GM18907 (cell line): Measurements from ENCODE around the gene MOGAT2.

Experiments used
- ATAC-seq: cut with Tn5 transposase; IDR thresholded peaks from one replicate; pipeline ENCODE4 v1.9.1; 2021; ENCODE audit warnings: mild to moderate bottlenecking, moderate library complexity; ENCODE audit not compliant: unreplicated experiment

The MOGAT2 gene

DNA sequence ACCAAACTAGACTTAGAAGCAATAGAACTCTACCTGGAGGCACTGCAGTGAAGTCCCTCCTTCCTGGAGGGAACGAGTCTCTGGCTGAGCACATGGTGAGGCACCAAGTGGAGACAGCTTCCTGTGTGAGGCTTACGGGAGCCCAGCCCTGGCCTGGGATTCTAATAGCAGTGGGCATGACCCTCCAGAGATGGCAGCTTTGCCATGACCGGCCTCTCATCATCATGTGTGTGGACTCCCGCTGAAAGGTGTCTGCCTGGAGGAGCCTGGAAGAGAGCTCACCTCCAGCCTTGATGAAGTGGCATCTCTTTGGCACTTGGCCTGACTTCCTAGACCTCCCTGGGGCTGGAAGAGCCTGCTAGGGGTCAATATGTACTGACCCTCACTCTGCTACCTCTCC, 58.9 kb downstream of the MOGAT2 start:
- no peak for ATAC-seq

DNA sequence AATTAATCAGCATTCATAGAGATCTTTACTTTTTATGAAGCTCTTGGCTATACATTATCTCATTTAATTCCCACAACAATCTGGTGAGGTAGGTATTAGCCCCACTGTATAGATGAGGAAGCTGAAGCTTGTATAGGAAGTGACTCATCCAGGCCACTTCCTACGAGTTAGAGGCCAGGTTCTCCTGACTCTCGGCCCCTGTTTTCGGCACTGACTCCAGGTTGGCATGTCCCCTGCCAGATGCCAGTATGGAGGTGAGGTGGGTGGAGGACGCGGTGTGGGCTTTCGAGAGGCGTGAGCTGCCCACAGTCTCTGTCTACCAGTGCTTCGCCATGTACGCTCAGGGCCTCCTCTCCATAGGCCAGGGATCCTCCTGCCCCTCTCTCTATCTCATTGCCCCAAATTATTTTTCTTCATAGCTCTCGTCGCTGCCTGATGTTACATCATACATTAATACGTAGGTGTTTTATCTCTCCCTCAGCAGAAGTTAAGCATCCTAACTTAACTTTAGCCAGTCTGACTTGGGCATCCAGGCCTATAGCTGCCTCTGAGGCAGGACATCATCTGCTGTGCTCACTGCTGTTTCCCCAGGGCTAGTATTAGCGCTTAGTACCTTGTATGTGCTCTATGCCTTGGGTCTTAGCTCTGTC, 59.9 kb downstream of the MOGAT2 start:
- no peak for ATAC-seq

DNA sequence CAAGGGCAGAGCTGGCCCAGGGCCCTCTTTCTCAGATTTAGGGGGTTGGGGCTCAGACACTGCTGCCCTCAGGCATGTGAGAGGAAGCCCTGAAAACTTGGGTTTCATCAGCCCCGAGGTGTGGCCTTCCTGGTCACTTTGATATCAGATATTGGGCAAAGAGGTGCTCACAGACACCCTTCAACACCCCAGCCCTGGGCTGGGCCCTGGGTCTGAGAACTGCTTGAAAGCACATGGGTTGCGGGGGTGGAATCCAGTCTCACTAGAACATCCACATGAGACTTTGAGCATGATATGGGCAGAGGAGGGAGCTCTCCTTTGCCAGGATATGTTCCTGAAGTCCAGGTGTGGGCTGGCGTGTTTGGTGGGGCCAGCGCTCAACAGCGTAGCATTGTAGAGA, 61.3 kb downstream of the MOGAT2 start:
- ATAC-seq, result no peak

DNA sequence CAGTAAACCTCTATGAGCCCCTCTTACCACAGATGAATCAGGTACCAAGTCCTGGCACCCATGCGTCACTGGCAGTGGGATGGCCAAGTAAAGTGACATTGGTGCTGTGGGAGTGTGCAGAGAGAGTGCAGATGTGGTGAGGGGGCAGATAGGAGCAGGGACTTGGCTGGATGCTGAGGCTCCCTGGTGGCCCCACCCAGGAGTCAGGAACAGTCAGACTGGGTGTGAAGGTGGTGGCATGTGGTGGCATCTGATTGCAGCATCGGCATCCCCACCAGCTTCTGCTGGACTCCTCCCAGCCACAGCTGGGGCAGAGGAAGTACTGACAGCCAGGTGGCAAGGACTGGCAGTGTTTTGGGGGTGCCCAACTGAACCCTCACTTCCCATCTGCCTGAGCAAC, 62.3 kb downstream of the MOGAT2 start:
- ATAC-seq, result no peak

DNA sequence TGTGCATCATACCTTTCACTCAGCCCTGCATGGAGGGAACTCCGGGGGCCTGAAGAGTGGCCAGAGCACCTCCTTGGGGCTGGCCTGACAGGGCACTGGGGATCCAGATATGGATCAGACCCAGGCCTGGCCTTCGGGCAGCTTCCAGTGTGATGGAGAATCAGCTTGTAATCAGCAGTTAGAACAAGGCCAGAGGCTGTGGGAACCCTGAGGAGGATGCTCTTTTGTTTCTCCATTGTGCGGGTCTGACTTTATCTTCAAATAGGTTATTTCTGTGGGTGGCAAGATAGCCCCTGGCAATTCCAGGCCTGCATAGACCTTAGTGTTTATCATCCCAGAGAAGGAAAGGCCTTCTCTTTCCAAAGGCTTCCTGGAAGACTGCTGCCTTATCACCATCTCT, 63.2 kb downstream of the MOGAT2 start:
- ATAC-seq, result no peak

DNA sequence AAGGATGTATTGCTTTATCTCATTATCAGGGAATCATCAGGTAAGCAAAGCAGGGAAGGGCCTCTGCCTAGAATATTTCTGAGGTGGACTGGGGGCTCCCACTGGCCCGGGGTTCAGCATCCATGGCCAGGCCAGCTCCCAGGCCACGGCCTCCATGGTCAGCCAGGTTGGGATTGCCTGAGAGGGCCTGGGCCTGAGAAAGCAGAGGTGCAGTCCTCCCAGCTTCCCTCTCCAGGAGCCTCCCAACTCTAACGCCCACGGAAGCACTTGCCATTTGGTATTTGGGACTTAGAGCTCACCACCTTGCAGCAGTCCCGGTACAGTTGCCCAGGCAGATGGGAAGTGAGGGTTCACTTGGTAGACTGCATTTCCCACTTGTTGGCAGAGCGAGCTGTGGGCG, 63.7 kb downstream of the MOGAT2 start:
- no peak for ATAC-seq

DNA sequence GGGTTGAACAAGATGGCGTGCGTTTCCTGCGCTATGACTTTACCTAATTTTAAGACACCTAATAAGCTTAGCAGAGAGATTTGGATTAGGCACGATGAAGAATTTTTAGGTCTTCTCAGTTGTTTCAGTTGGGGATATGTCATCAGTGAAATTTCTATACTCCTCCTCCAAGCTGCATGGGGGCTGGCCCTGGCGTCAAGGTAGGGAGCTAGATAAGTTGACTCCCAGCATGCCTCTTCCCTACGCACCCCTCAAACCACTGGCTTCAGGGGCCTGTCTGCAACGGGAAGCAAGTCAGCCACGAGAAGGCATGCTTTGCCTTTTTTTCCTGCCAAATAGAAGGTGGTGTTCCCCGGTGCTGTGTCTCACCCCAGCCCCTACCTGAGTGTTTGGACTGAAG, 64.2 kb downstream of the MOGAT2 start:
- no peak for ATAC-seq
